ENCODE results near the gene ZSWIM5. TPM values are rescaled to one million over a fixed set of nuclear protein-coding genes. Genes with fewer than 3 reads are reported as not detected.
"Not testable (repeated sequence)": the region's sequence is repeated elsewhere in the genome, so short reads cannot be mapped to it uniquely, and the experiment has no call there.

Gene ZSWIM5
- total RNA-seq, 3 donors from 2014 or later (not counting 1 experiment from before 2014, with no cell fraction given): 1.1 to 2.3 (median 1.3) TPM

GRCh38 chr1:45089711-45090110, 116.7 kb downstream of the ZSWIM5 start:
- DNase-seq: no peak
- intact Hi-C loops (cut with micrococcal nuclease): no loop called here
- no peaks in the 10 kb centered on the region for H3K4me1 Mint-ChIP-seq
- no peak overlapping the region for H3K27ac Mint-ChIP-seq
- Histone ChIP-seq H3K9me3 (ENCODE audit: control insufficient read depth, insufficient read depth, low read length) (no peaks in the 10 kb centered on the region), H3K36me3 (ENCODE audit: control insufficient read depth, insufficient read depth, low read length) (no peaks in the 10 kb centered on the region), H3K4me3 (ENCODE audit: low read length) (no peak overlapping the region), H3K27ac (ENCODE audit: low read length) (no peak overlapping the region), H3K4me1 (ENCODE audit: control insufficient read depth, insufficient read depth, low read length) (no peaks in the 10 kb centered on the region), H3K27me3 (ENCODE audit: control insufficient read depth, insufficient read depth, low read length) (no peaks in the 10 kb centered on the region)
- ATAC-seq: no peak
- H3K36me3 Mint-ChIP-seq: no peaks in the 10 kb centered on the region
- 100% methylated on average over 2 of the region's 2 CpGs for WGBS (ENCODE audit: insufficient coverage)
- H3K4me3 Mint-ChIP-seq: no peak overlapping the region
- TF ChIP-seq, protein P1, sequence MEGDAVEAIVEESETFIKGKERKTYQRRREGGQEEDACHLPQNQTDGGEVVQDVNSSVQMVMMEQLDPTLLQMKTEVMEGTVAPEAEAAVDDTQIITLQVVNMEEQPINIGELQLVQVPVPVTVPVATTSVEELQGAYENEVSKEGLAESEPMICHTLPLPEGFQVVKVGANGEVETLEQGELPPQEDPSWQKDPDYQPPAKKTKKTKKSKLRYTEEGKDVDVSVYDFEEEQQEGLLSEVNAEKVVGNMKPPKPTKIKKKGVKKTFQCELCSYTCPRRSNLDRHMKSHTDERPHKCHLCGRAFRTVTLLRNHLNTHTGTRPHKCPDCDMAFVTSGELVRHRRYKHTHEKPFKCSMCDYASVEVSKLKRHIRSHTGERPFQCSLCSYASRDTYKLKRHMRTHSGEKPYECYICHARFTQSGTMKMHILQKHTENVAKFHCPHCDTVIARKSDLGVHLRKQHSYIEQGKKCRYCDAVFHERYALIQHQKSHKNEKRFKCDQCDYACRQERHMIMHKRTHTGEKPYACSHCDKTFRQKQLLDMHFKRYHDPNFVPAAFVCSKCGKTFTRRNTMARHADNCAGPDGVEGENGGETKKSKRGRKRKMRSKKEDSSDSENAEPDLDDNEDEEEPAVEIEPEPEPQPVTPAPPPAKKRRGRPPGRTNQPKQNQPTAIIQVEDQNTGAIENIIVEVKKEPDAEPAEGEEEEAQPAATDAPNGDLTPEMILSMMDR (IDR thresholded peaks at IDR 0.05): no peak
- H3K9me3 Mint-ChIP-seq: no peaks in the 10 kb centered on the region
- no peaks in the 10 kb centered on the region for H3K27me3 Mint-ChIP-seq (ENCODE audit: low read depth in 2 of 2)

DNA sequence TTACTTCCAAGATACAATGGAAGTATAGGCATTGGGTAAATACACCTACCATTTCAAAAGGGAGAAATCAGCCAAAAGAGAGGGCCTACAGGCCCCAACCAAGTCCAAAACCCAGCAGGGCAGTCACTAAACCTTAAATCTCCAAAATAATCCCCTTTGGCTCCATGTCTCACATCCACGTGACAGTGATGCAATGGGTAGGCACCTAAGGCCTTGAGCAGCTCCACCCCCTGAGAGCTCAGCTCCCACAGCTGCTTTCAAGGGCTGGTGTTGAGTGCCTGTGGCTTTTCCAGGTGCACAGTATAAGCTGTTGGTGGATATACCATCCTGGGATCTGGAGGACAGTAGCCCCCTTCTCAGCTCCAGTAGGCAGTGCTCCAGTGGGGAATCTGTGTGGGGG, 121.8 kb downstream of the ZSWIM5 start:
- H3K4me3 ChIP-seq (ENCODE audit: low read length): no peak overlapping the region
- H3K27me3 Mint-ChIP-seq (ENCODE audit: low read depth in 2 of 2): no peaks in the 10 kb centered on the region
- no peak overlapping the region for H3K27ac Mint-ChIP-seq
- H3K9me3 Mint-ChIP-seq: no peaks in the 10 kb centered on the region
- ATAC-seq (no peak), DNase-seq (no peak)
- H3K36me3 ChIP-seq (ENCODE audit: control insufficient read depth, insufficient read depth, low read length): no peaks in the 10 kb centered on the region
- WGBS (ENCODE audit: insufficient coverage): 100% methylated on average over 1 of the region's 1 CpG
- intact Hi-C loops (cut with micrococcal nuclease): no loop called here
- no peaks in the 10 kb centered on the region for H3K9me3 ChIP-seq (ENCODE audit: control insufficient read depth, insufficient read depth, low read length)
- peaks cover 0 to under 1% of the 10 kb centered on the region in 2 donors for H3K4me1 Mint-ChIP-seq
- no peak overlapping the region for H3K4me3 Mint-ChIP-seq
- no peaks in the 10 kb centered on the region for H3K27me3 ChIP-seq (ENCODE audit: control insufficient read depth, insufficient read depth, low read length)
- H3K36me3 Mint-ChIP-seq: no peaks in the 10 kb centered on the region
- TF ChIP-seq, protein P1 (IDR thresholded peaks at IDR 0.05): no peak
- no peak overlapping the region for H3K27ac ChIP-seq (ENCODE audit: low read length)
- no peaks in the 10 kb centered on the region for H3K4me1 ChIP-seq (ENCODE audit: control insufficient read depth, insufficient read depth, low read length)

GRCh38 chr1:45079533-45079932, 126.9 kb downstream of the ZSWIM5 start:
- no peak overlapping the region for H3K4me3 ChIP-seq (ENCODE audit: low read length)
- no peaks in the 10 kb centered on the region for H3K36me3 ChIP-seq (ENCODE audit: control insufficient read depth, insufficient read depth, low read length)
- H3K4me1 ChIP-seq (ENCODE audit: control insufficient read depth, insufficient read depth, low read length): no peaks in the 10 kb centered on the region
- Mint-ChIP-seq H3K4me1 (peaks cover 0 to 9% of the 10 kb centered on the region in 2 donors), H3K9me3 (peaks cover 0 to 2% of the 10 kb centered on the region in 2 donors), H3K27me3 (ENCODE audit: low read depth in 2 of 2) (peaks cover 23 to 28% of the 10 kb centered on the region in 2 donors), H3K4me3 (no peak overlapping the region), H3K36me3 (peaks cover 28% of the 10 kb centered on the region), H3K27ac (no peak overlapping the region)
- H3K27me3 ChIP-seq (ENCODE audit: control insufficient read depth, insufficient read depth, low read length): no peaks in the 10 kb centered on the region
- no peaks in the 10 kb centered on the region for H3K9me3 ChIP-seq (ENCODE audit: control insufficient read depth, insufficient read depth, low read length)
- no peak for DNase-seq
- TF ChIP-seq, protein P1 (IDR thresholded peaks at IDR 0.05): no peak
- ATAC-seq: no peak
- no peak overlapping the region for H3K27ac ChIP-seq (ENCODE audit: low read length)
- intact Hi-C loops (cut with micrococcal nuclease): no loop called here

- Mint-ChIP-seq H3K27me3 (ENCODE audit: low read depth in 2 of 2) (peaks cover 30 to 40% of the 10 kb centered on the region in 2 donors), H3K36me3 (peaks cover 39% of the 10 kb centered on the region)
- H3K9me3 Mint-ChIP-seq; intact Hi-C loops (cut with micrococcal nuclease); ATAC-seq; H3K27ac ChIP-seq (ENCODE audit: low read length); H3K4me3 ChIP-seq (ENCODE audit: low read length); H3K9me3 ChIP-seq (ENCODE audit: control insufficient read depth, insufficient read depth, low read length); H3K4me1 Mint-ChIP-seq; DNase-seq; H3K4me1 ChIP-seq (ENCODE audit: control insufficient read depth, insufficient read depth, low read length); H3K27ac Mint-ChIP-seq; H3K4me3 Mint-ChIP-seq; H3K36me3 ChIP-seq (ENCODE audit: control insufficient read depth, insufficient read depth, low read length); H3K27me3 ChIP-seq (ENCODE audit: control insufficient read depth, insufficient read depth, low read length): not testable (repeated sequence)
- WGBS (ENCODE audit: insufficient coverage): 89% methylated on average over 1 of the region's 5 CpGs
Observed at GRCh38 chr1:45076959-45077358, 129.4 kb downstream of the ZSWIM5 start.
